HG03460 (cell line): Measurements from ENCODE around the gene VTN.
"Not testable (repeated sequence)": the region's sequence is repeated elsewhere in the genome, so short reads cannot be mapped to it uniquely, and the experiment has no call there.

Experiments
- ATAC-seq: cut with Tn5 transposase; IDR thresholded peaks from one replicate; pipeline ENCODE4 v1.9.1; 2021; ENCODE audit not compliant: unreplicated experiment

Gene VTN

GRCh38 chr17:28343491-28343932 is 26.6 kb downstream of the VTN start:
- ATAC-seq = no peak

GRCh38 chr17:28342313-28342712 is 27.8 kb downstream of the VTN start:
- no peak for ATAC-seq

- ATAC-seq = no peak
Measured at GRCh38 chr17:28341516-28341915, 28.6 kb downstream of the VTN start.

- no peak for ATAC-seq
Measured at GRCh38 chr17:28340374-28340773, 29.7 kb downstream of the VTN start.

GRCh38 chr17:28339431-28339830 is 30.7 kb downstream of the VTN start:
- no peak for ATAC-seq

GRCh38 chr17:28338769-28339212 is 31.3 kb downstream of the VTN start:
- not testable (repeated sequence) for ATAC-seq

GRCh38 chr17:28338056-28338768 is 31.9 kb downstream of the VTN start:
- ATAC-seq = no peak

- ATAC-seq = no peak
Measured at GRCh38 chr17:28335959-28336871, 33.9 kb downstream of the VTN start.

GRCh38 chr17:28335201-28335958 is 34.7 kb downstream of the VTN start, which contains the start of the genes IFT20 and TNFAIP1:
Gene IFT20 (minus strand): TSS chr17:28335472. CDS start chr17:28331985, 3,487 bp downstream.
Gene TNFAIP1 (plus strand): TSS chr17:28335761. CDS start chr17:28339522, 3,761 bp downstream.
- peak; percentile 95 for ATAC-seq

- peak; percentile 0 for ATAC-seq
Measured at GRCh38 chr17:28334666-28335200, 35.4 kb downstream of the VTN start.

GRCh38 chr17:28334171-28334570 is 35.9 kb downstream of the VTN start:
- no peak for ATAC-seq

GRCh38 chr17:28333083-28333746 is 36.9 kb downstream of the VTN start:
- ATAC-seq = no peak

- no peak for ATAC-seq
Measured at GRCh38 chr17:28331891-28332420, 38.2 kb downstream of the VTN start.

GRCh38 chr17:28330671-28331070 is 39.4 kb downstream of the VTN start:
- ATAC-seq = no peak

- ATAC-seq = no peak
Measured at GRCh38 chr17:28328325-28328724, 41.8 kb downstream of the VTN start.

GRCh38 chr17:28327709-28328108 is 42.4 kb downstream of the VTN start:
- ATAC-seq = no peak

GRCh38 chr17:28327031-28327607 is 43.0 kb downstream of the VTN start:
- no peak for ATAC-seq

GRCh38 chr17:28326114-28326513 is 44.0 kb downstream of the VTN start:
- no peak for ATAC-seq

- ATAC-seq = no peak
Measured at GRCh38 chr17:28325211-28325610, 44.9 kb downstream of the VTN start.

- no peak for ATAC-seq
Measured at GRCh38 chr17:28324781-28325180, 45.3 kb downstream of the VTN start.
